WTC11 (cell line): ENCODE measurements around the gene TMEM63B.

Experiments used
- CTCF ChIP-seq: fragments of 200-600 bp; IDR thresholded peaks from 2 replicates; pipeline ENCODE4 v1.8.0; 2022; ENCODE audit warnings: antibody characterized with exemption
- ESRRA ChIP-seq: sonication (generic); formaldehyde crosslinking; IDR thresholded peaks from 2 replicates; pipeline ENCODE4 v1.8.1; 2022; ENCODE audit warnings: mild to moderate bottlenecking, missing genetic modification reagents, borderline replicate concordance
- ZNF317 ChIP-seq: sonication (generic); formaldehyde crosslinking; IDR thresholded peaks from 2 replicates; pipeline ENCODE4 v1.8.1; 2023; ENCODE audit warnings: low read depth, mild to moderate bottlenecking, moderate library complexity, missing genetic modification reagents, borderline replicate concordance
- TF ChIP-seq, protein P1 (sequence below): sonication (generic); formaldehyde crosslinking; IDR thresholded peaks from 2 replicates; pipeline ENCODE4 v1.8.0; 2022; ENCODE audit warnings: mild to moderate bottlenecking, missing genetic modification reagents

- TF ChIP-seq ESRRA (CRISPR knock-in tag) (no peak), CTCF (no peak), ZNF317 (CRISPR knock-in tag) (no peak)
- TF ChIP-seq, protein P1, sequence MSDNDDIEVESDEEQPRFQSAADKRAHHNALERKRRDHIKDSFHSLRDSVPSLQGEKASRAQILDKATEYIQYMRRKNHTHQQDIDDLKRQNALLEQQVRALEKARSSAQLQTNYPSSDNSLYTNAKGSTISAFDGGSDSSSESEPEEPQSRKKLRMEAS, result no peak
Measured at GRCh38 chr6:44116641-44117382, 10.5 kb upstream of the TMEM63B start.
